Measurements from ENCODE around the gene SEPHS1. TPM values are rescaled to one million over a fixed set of nuclear protein-coding genes. Genes with fewer than 3 reads are reported as not detected.

SEPHS1 gene
- total and polyA plus RNA-seq, 12 donors: 17.6 to 38.9 (median 29.5) TPM

- Histone ChIP-seq H3K27me3 (no peaks in the 10 kb centered on the region), H3K36me3 (peaks cover 0 to 68% (median 3%) of the 10 kb centered on the region in 9 donors), H3K27ac (peak overlapping the region in 7 of 10 donors; percentile 0 to 71 (median 37)), H3K4me3 (peak overlapping the region in 5 of 10 donors; percentile 0 to 25 (median 16)), H3K9me3 (no peaks in the 10 kb centered on the region), H3K4me1 (peaks cover 5 to 44% (median 33%) of the 10 kb centered on the region in 9 donors)
- DNase-seq (no peak), ATAC-seq (peak in 5 of 8 donors; percentile 34 to 69 (median 55))
- TF ChIP-seq CTCF (IDR thresholded peaks at IDR 0.05): no peak
- WGBS, 2 donors: 42 to 53% methylated on average over 9 of the region's 9 CpGs
- intact Hi-C loops (cut with DNase I): loop anchor here in 1 of 10 donors (10.0 kb wide), 1 partner anchor 1615 kb away; the partner anchor contains the start of genes DCLRE1C and MEIG1
Measured at GRCh38 chr10:13340068-13340467, 8.0 kb downstream of the SEPHS1 start.

- ATAC-seq (peak in 7 of 8 donors; percentile 35 to 76 (median 53)), DNase-seq (no peak)
- Histone ChIP-seq H3K4me3 (no peak overlapping the region), H3K27ac (peak overlapping the region in 7 of 10 donors; percentile 8 to 71 (median 57)), H3K27me3 (no peaks in the 10 kb centered on the region), H3K9me3 (no peaks in the 10 kb centered on the region), H3K36me3 (peaks cover 0 to 74% (median 8%) of the 10 kb centered on the region in 9 donors), H3K4me1 (peaks cover 5 to 44% (median 33%) of the 10 kb centered on the region in 9 donors)
- TF ChIP-seq CTCF (IDR thresholded peaks at IDR 0.05): no peak
- intact Hi-C loops (cut with DNase I): loop anchor here in 1 of 10 donors (1.0 kb wide), 1 partner anchor 11 kb away; no protein-coding TSS in a partner anchor
- WGBS, 2 donors: 14 to 26% methylated on average over 10 of the region's 10 CpGs
Measured at GRCh38 chr10:13338390-13339110, 9.5 kb downstream of the SEPHS1 start.

- H3K4me1 ChIP-seq: peaks cover 5 to 37% (median 30%) of the 10 kb centered on the region in 9 donors
- no peak for TF ChIP-seq CTCF (IDR thresholded peaks at IDR 0.05)
- no peaks in the 10 kb centered on the region for H3K9me3 ChIP-seq
- no peak overlapping the region for H3K4me3 ChIP-seq
- DNase-seq (no peak), ATAC-seq (no peak)
- WGBS, 2 donors: 84 to 92% methylated on average over 6 of the region's 6 CpGs
- intact Hi-C loops (cut with DNase I): loop anchor here in 1 of 10 donors (1.0 kb wide), 1 partner anchor 11 kb away; no protein-coding TSS in a partner anchor
- no peaks in the 10 kb centered on the region for H3K27me3 ChIP-seq
- peaks cover 0 to 74% (median 15%) of the 10 kb centered on the region in 9 donors for H3K36me3 ChIP-seq
- peak overlapping the region in 4 of 10 donors; percentile 8 to 71 (median 44) for H3K27ac ChIP-seq
Measured at GRCh38 chr10:13337827-13338196, 10.3 kb downstream of the SEPHS1 start.

GRCh38 chr10:13337128-13337826, 10.8 kb downstream of the SEPHS1 start:
- H3K36me3 ChIP-seq: peaks cover 0 to 74% (median 16%) of the 10 kb centered on the region in 9 donors
- DNase-seq: no peak
- 96 to 97% methylated on average over 4 of the region's 4 CpGs for WGBS, 2 donors
- H3K4me3 ChIP-seq: no peak overlapping the region
- H3K27me3 ChIP-seq: no peaks in the 10 kb centered on the region
- intact Hi-C loops (cut with DNase I): no loop called here
- H3K4me1 ChIP-seq: peaks cover 5 to 36% (median 28%) of the 10 kb centered on the region in 9 donors
- H3K27ac ChIP-seq: peak overlapping the region in 1 of 10 donors; percentile 8
- no peak for ATAC-seq
- no peaks in the 10 kb centered on the region for H3K9me3 ChIP-seq
- TF ChIP-seq CTCF (IDR thresholded peaks at IDR 0.05): no peak
